GM12892 (cell line): Measurements from ENCODE around the gene FCN2.

Experiments
- POLR2A ChIP-seq: IDR thresholded peaks from 2 replicates; pipeline ENCODE4 v1.6.1; 2011; ENCODE audit warnings: low read depth, low read length, control low read depth
- POLR2AphosphoS5 ChIP-seq: IDR thresholded peaks from 2 replicates; pipeline ENCODE4 v1.6.1; 2011; ENCODE audit warnings: low read depth, low read length, control low read depth
- TAF1 ChIP-seq: IDR thresholded peaks from 2 replicates; pipeline ENCODE4 v1.6.1; 2011; ENCODE audit warnings: low read depth, mild to moderate bottlenecking, control low read depth, low read length, borderline replicate concordance

DNA sequence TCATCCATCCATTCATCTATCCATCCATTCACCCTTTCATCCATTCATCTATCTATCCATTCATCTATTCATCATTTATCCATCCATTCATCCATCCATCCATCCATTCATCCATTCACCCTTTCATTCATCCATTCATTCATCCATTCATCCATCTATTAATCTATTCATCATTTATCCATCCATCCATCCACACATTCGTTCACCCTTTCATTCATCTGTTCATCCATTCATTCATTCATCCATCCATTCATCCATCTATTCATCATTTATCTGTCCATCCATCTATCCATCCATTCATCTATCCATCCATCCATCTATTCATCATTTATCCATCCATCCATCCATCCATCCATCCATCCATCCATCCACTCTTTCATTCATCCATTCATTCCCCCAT lies 33.9 kb upstream of the FCN2 start:
- TF ChIP-seq POLR2A (no peak), TAF1 (no peak), POLR2AphosphoS5 (no peak)
